Measurements from ENCODE around the gene HEATR3.

Gene HEATR3

DNA sequence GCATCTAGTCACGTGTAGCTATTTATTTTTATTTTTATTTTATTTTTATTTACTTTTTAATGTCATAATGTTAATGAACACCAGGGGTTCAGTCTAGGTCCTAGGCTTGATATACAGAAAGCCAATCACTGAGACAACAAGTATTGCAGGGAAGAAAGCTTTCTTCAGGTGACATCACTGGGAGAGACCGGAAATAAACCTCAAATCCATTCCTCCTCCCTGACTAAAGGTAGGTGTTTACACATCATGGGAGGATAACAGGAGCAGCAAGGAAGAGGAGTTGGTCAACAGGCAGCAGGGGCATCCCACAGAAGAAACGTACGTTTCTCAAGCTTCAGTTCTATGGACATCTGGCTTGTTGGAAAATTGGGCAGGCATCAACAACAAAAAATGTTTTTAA lies 9.5 kb upstream of the HEATR3 start:
- in situ Hi-C loops (cut with MboI; ENCODE audit: low sequenced_read_pairs) = no loop called here

DNA sequence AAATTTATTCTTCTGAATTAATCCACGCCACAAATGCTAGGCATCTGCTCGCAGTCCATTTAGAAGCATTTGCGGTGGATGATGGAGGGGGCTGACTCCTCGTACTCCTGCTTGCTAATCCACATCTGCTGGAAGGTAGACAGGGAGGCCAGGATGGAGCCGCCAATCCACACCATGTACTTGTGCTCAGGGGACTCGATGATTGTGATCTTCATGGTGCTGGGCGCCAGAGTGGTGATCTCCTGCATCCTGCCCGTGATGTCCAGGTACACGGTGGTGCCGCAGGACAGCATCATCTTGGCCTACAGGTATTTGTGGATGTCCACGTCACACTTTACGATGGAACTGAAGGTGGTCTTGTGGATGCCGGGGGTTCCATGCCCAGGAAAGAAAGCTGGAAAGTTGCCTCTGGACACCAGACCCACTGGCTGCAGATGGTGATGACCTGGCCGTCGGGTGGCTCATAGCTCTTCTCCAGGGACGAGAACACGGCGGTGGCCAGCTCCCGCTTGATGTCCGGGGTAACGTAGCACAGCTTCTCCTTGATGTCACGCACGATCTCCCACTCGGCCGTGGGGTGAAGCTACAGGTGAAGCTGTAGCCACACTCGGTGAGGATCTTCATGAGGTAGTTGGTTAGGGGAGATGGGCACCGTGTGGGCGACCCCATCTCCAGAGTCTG lies 7.5 kb upstream of the HEATR3 start:
- in situ Hi-C loops (cut with MboI; ENCODE audit: low sequenced_read_pairs) = no loop called here

DNA sequence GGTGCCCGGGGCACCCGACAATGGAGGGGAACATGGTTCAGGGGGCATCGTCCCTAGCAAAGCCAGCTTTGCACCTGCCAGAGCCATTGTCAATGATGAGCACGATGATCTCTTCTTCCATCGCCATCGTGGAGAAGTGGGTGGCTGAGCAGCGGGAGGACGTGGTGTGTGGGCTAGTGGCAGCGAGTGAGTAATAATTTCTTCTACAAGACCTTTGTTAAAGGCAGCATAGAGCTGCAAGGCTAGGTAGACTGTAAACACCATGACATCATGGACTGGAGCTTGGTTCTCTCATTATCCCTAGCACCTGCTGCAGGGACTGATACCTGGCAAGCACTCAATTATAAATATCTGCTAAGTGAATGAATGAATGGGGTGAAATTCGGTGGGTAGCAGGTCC lies 6.7 kb upstream of the HEATR3 start:
- in situ Hi-C loops (cut with MboI; ENCODE audit: low sequenced_read_pairs) = no loop called here

DNA sequence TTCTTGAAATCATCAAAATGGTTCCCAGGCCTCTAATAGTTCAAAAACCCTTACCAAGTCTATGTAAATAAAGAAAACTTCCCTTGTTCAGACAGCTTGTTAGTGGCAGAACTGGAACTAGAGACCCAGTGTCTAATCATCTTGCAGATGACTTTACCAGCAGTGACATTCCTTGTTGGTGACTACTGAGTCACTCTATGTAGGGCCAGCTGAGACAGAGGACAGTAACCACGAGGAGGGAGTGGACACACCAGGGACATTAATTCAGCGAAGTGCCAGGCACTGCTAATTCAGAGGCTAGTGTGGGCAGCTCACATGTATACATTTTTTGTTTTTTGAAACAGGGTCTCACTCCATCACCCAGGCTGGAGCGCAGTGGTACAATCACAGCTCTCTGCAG lies 6.1 kb upstream of the HEATR3 start:
- in situ Hi-C loops (cut with MboI; ENCODE audit: low sequenced_read_pairs) = no loop called here

DNA sequence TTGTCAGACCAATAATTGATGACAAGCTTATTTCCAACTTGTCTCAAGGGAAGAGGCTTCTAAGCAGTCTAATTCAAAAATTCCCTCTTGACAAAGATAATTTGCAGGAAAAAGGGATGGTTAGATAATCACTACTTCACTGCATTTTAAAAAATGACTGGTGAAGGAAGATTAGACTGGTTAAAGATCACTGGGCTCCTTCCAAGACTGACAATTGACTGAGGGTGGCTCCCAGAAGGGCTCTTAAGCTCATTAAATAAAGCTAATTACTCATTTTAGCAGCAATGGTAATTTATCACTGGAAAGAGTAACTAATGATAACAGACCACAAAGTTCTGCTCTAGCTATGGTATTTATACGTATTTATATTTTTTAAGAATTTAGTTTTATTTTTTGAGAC lies 4.4 kb upstream of the HEATR3 start:
- in situ Hi-C loops (cut with MboI; ENCODE audit: low sequenced_read_pairs) = no loop called here

DNA sequence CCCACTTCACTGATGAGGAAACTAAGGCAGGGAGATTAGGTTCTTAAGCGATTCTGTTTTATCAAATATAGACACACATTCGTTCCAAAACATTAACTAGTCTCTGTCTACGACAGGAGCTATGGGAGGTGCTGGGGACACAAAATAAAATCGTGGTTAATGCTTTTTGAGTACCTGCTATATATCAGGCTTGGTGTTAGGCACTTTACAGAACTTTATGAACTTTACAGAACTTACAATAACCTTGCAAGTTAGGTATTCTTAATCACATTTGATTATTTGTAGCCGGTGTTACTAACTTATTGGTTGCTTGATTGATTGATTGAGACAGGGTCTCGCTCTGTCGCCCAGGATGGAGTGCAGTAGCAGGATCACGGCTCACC lies 538 bp upstream of the HEATR3 start:
- in situ Hi-C loops (cut with MboI; ENCODE audit: low sequenced_read_pairs) = no loop called here

DNA sequence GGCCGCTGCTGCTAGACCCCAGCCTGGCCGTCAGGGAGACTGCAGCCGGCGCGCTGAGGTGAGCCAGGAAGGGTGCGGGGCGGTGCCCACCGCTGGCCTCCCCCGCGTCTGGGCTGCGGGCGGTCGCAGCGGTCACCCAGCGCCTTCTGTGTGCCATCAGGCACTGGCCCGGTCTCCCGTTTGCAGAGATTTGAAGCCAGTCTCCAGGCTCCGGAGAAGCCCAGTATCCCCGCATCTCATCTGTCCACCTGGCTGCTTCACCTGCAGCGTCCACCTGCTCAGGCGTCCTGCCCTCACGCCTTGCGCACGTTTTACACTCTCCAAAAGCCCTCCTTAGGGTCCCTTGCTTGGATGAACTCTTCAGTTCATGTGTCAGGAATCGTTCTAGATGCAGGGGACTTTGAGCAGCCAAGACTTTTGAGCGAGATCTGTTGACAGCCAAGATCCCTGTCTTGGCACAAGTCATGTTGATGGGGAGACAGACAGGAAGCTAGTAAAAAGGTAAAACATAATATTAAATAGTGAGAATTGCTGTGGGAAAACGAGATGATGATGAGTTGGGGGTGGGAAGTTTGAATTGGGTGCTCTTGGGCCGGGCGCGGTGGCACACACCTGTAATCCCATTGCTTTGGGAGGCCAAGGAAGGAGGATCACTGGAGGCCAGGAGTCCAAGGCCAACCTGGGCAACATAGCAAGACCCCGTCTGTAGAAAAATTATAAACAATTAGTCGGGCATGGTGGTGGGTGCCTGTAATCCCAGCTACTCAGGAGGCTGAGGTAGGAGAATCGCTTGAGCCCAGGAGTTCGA lies 916 bp downstream of the HEATR3 start:
- in situ Hi-C loops (cut with MboI; ENCODE audit: low sequenced_read_pairs) = no loop called here

DNA sequence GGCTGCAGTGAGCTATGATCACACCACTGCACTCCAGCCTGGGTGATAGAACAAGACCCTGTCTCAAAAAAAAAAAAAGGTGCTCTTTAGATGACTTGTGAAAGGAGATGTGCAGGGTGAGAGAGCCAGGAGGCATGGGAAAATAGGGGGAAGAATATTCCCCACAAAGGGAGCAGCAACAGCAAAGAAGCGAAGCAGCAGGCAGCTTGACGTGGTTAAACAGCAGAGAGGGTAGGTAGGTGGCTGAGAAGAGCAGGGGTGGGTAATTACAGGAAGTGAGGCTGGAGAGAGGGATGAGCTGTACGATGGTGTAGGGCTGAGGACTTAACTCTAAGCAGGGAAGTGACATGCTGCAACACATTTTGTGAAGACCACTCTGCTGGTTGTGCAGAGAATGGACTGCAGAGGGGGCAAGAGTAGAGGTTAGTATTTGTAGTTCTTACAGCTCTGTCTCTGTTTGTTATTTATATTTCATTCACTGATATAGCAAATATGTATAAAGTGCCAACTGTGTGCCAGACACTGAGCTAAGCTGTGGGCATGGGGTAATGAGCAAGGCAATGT lies 1.6 kb downstream of the HEATR3 start:
- in situ Hi-C loops (cut with MboI; ENCODE audit: low sequenced_read_pairs) = no loop called here

DNA sequence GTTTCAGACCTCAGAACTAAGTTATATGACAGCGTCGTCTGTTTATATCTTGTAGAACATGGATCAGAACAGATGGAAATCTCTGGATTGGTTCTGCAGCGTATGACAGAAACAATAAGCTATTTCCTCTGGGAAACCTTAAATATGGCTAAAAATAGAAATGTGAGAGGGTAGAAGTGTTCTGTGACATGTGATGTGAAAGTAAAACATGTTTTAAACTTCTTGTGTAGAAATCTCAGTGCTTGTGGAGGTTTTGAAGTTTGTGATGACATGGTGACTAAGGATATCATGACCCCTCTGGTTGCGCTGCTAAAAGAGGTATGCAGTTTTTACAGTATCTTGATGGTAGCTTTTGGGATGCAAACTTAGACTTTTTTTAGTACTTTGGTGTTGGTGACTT lies 2.8 kb downstream of the HEATR3 start:
- in situ Hi-C loops (cut with MboI; ENCODE audit: low sequenced_read_pairs) = no loop called here

DNA sequence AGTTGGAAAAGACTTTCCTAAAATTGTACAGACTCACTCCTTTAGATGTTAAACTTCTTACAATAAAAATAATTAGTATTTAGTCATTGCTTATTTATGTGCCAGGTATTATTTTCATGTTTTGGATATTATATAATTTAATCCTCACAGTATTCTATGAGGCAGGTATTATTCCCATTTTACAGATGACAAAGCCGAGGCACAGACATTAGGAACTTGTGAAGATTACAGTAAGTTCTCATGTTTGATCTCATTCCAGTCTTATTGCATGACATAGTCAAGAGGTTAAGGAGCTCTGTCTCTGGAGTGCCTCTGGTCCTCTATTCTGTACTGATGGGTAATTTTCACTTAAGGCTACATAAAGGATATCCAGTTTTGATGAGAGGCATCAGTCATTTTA lies 3.3 kb downstream of the HEATR3 start:
- in situ Hi-C loops (cut with MboI; ENCODE audit: low sequenced_read_pairs) = no loop called here

DNA sequence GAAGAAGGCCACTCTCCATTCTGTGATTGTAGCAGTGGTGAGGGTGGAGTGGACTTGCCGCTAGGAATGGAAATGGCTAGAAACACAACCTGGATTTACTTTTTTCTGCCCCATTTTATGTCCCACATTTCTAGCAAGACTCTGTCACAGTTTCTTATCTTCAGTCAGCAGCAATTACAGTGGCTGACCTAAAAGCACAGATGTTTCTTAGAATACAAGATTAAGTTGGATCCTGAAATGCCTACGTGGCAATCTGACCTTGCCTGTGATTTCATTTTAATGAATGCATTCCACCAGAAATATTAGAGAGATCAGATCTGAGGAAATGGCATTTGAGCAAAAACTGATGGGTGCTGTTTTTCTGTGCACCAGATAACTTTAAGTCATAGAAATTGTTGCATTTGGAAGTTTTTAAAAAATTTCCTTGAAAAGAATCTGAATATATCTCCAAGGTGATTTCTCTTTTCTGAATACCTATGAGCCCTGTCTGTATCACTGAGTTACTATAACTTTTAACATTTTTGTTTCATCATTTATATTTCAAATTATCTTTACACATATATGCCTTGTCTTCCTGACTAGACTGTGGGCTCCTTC lies 5.4 kb downstream of the HEATR3 start:
- in situ Hi-C loops (cut with MboI; ENCODE audit: low sequenced_read_pairs) = no loop called here

DNA sequence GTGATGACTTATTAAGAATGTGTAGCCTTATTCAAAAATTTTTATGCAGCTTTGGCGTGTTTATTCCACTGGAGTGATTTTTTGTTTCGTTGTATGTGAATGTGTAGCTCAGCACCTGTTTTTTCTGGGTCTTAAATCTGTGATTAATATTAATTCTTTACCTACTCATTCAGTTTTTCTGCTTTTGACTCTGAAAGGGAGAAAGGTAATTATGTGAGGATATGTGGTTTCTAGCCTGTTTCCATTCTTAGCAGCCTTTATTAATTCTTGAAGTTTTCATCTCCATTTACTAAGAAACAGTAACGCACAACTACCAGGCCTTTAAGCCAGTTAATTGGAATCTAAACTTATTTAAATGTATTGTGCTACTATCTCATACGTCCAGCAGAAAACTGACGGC lies 7.0 kb downstream of the HEATR3 start:
- in situ Hi-C loops (cut with MboI; ENCODE audit: low sequenced_read_pairs) = no loop called here

DNA sequence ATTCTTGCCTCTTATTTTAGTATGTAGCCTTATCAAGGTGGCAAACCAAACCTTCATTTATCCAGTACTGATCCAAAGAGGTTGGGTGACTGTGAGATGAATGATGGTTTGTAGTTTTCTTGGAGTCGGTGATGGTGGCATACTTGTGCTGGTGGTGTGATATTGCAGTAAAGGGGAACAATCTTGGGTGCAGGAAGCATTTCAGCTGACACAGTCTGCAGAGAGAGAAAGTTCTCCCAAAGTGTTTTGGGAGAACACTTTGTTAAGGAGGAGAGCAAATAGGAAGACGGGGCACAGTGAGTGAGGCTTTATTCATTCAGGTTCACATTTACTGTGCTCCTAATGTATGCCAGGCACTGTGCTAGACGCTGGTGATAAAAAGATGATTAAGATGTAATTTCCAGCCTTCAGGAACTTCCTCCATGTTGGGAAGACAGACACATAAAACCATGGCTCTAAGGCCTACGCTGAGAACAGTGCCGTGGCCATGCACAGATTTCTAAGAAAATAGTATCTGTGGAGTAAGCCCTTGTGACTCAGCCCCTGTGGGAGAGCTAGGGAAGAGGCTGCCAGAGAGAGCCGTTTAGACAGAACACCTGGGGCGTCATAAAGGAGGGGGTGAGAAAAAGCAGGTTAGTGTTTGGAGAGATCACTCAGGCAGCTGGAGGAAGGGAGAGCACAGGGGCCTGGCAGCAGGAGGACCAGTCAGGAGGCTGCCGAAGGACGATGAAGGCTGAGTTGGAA lies 13.8 kb downstream of the HEATR3 start:
- in situ Hi-C loops (cut with MboI; ENCODE audit: low sequenced_read_pairs) = no loop called here

DNA sequence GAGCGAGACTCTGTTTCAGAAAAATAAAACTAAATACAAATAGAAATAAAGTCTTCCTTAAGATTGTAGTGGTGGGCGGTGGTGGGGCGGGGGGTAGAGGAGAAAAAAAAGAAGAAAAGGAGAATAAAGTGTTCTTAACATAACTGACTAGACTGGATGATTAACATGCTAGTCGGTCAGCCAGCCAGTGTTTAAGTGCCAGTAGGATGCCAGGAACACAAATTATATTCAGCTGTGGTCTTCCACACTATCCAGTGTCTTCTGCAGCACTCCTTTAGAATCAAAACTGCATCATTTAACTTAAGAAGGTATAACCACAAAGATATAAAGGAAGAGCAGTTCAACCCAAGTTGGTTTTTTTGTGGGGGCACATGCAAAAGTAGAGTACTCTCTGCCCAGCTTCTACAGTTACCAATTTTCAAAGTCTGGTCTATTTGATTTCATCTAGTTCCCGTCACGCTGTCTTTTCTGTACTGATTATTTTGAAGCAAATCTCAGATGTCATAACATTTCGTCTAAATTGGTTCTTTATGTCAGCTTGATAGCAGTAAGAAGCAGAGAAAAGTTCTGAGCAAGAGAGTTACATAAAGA lies 15.8 kb downstream of the HEATR3 start:
- in situ Hi-C loops (cut with MboI; ENCODE audit: low sequenced_read_pairs) = no loop called here

DNA sequence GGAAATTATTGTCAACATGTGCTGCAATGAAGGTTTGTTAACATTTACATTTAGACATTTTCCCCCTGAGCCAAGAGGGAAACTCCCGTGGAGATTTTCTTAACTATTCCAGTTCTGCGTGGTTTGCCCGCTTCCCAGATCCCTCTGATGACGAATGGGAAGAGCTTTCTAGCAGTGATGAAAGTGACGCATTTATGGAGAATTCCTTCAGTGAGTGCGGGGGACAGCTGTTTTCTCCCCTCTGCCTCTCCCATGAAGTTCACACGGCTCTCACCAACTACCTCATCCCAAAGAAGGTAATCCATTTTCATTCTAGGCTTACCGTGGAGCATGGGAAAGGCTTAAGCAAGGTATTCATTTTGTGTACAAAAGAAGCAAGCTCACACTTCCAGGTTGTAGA lies 18.2 kb downstream of the HEATR3 start:
- in situ Hi-C loops (cut with MboI; ENCODE audit: low sequenced_read_pairs) = no loop called here

DNA sequence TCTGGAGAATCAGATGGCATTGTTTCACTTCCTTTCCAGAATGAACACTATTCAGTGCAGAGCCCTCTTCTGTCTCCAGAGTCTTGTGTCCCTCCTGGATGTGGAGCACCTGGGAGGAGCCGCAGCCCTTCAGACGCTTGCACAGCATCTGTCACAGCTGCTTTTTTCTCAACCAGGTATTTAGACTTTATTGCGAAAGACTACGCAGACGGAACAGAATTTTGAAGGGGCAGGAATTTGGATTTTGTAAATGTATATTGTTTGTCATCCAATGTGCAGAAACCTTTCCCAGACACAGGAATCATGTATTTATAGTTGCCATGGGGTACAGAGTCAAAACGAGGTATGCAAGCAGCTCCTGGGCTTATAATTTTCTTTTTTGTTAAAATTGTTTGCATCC lies 20.4 kb downstream of the HEATR3 start:
- in situ Hi-C loops (cut with MboI; ENCODE audit: low sequenced_read_pairs) = no loop called here

DNA sequence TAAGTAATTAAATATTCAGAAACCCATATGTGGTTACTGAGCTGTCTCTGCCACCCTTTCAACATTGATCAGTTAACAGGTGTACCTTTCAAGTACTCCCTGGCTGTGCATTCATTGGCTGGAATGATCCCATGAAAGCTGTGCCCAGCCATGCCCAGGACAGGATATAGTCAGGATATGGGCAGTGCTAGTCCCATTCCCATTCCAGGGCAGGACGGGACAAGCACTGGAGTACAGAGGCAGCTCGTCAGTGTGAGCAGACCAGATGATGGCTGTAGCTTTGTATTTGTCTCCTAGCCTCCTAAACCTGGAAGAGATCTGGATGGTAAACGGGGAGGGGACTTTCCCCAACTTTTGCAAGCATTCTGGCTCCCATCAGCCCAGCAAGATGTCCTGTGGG lies 22.5 kb downstream of the HEATR3 start:
- in situ Hi-C loops (cut with MboI; ENCODE audit: low sequenced_read_pairs) = no loop called here

DNA sequence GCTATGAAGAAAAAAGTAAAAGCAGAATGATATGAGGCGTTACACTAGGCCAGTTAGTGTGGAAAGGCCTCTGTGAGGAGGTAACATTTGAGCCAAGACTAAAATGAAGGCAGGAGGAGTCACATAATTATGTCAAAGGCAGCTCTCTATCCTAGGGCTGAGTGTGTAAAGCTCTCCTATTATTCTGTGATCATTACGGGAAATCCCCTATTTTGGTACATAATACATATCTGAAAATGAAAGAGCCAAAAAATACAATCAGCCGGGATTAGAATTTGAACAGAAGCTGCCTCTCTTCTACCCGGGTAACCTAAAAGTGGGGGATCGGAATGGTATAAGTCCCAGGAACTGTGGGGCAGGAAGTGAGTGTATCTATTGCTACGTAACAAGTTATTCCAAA lies 27.1 kb downstream of the HEATR3 start:
- in situ Hi-C loops (cut with MboI; ENCODE audit: low sequenced_read_pairs) = no loop called here

DNA sequence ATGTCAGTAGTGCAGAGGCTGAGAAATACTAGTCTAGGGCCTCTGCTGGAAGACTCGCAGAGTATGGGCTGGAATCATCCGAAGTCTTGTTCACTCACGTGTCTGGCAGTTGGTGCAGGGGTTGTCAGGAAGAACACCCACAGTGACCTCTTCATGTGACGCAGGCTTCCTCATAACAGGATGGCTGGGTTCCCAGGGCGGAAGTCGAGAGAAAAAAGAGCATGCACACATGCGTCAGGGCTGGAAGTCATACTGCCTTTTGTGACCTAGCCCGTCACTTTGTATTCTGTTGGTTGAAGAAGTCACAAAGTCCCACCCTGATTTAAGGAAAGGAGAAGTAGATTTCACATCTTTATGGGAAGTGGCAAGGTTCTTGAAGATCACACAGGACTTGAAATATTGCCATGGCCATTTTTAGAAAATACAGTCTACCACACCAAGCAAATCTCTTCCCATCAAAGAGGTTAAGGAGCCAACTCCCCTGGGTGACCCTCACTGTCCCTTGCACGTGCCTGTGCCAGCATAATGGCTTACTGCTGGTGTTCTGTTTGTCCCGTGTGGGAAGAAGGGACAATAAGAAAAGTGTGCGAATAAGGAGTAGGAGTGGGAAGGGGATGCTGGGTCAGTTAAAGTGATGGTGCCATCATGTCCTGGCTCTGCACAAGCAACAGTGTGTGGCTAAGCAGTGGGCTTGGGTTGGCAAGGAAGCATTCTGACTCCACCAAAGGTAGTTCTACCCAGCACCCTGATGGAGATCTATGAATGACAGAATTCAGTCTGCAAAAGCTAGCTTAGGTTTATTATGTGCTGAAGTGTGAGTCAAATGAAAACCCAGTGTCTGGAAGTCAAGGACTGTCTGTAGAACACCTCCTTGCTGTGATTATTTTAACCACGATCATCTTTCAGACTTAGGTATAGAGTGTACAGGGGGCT lies 28.1 kb downstream of the HEATR3 start:
- in situ Hi-C loops (cut with MboI; ENCODE audit: low sequenced_read_pairs) = no loop called here

DNA sequence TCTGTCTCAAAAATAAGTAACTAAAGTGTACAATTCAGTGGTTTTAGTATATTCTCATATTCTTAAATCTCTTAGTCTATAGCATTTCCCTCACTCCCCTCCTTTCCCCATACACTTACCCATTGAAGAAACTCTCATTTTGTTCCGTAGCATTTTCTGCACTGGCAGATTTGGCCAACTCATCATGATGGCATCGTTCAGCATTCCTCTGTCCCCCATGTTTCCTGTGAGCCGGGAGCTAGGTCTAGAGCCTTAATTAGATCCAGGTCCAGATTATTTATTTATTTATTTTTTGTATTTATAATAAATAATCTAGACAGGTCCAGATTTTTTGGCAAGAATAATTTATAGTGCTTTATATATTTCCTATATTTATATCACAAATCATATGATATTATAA lies 31.0 kb downstream of the HEATR3 start:
- in situ Hi-C loops (cut with MboI; ENCODE audit: low sequenced_read_pairs) = no loop called here

Measured in HL-60/S4 treated with phorbol 12-myristate 13-acetate at 8.2 ng/mL for 4 days and 3 days (cell line).